Measurements from ENCODE around the gene CCDC201.

Gene CCDC201

GRCh38 chr7:45889367-45890067, 16.6 kb upstream of the CCDC201 start (continued):
- TF ChIP-seq PATZ1 (CRISPR knock-in tag; IDR thresholded peaks at IDR 0.05; ENCODE audit: borderline replicate concordance) (no peak), CSRNP3 (CRISPR knock-in tag; IDR thresholded peaks at IDR 0.05) (no peak), ZNF565 (CRISPR knock-in tag; conservative IDR thresholded peaks at IDR 0.05; ENCODE audit: low read depth) (no peak), ZNF70 (CRISPR knock-in tag; IDR thresholded peaks at IDR 0.05) (no peak), TCF4 (CRISPR knock-in tag; IDR thresholded peaks at IDR 0.05; ENCODE audit: borderline replicate concordance) (no peak), ZC3H10 (CRISPR knock-in tag; IDR thresholded peaks at IDR 0.05) (no peak)

- ATAC-seq = peak; percentile 6; the same call in 2 of the 3 replicates
- TF ChIP-seq SNAI2 (CRISPR knock-in tag; IDR thresholded peaks at IDR 0.05) = no peak
- TF ChIP-seq CSRNP3 (CRISPR knock-in tag; IDR thresholded peaks at IDR 0.05) = no peak
- no peak for TF ChIP-seq TSHZ2 (CRISPR knock-in tag; IDR thresholded peaks at IDR 0.05)
- no peak for TF ChIP-seq ZFP3 (CRISPR knock-in tag; IDR thresholded peaks at IDR 0.05)
- no peak for TF ChIP-seq ESRRG (CRISPR knock-in tag; IDR thresholded peaks at IDR 0.05)
- TF ChIP-seq POU6F1 (CRISPR knock-in tag; IDR thresholded peaks at IDR 0.05; ENCODE audit: borderline replicate concordance, low read depth) = no peak
- no peak for TF ChIP-seq ZNF8 (CRISPR knock-in tag; IDR thresholded peaks at IDR 0.05)
- no peak for TF ChIP-seq BACH2 (CRISPR knock-in tag; IDR thresholded peaks at IDR 0.05; ENCODE audit: borderline replicate concordance)
- no peak for TF ChIP-seq ZNF70 (CRISPR knock-in tag; IDR thresholded peaks at IDR 0.05)
- TF ChIP-seq ZFP30 (CRISPR knock-in tag; IDR thresholded peaks at IDR 0.05) = no peak
- no peak for TF ChIP-seq ARNTL (CRISPR knock-in tag; IDR thresholded peaks at IDR 0.05; ENCODE audit: borderline replicate concordance, low read depth)
- TF ChIP-seq OSR1 (CRISPR knock-in tag; IDR thresholded peaks at IDR 0.05) = no peak
- TF ChIP-seq ZNF565 (CRISPR knock-in tag; conservative IDR thresholded peaks at IDR 0.05; ENCODE audit: low read depth) = no peak
- TF ChIP-seq CSDC2 (CRISPR knock-in tag; IDR thresholded peaks at IDR 0.05) = no peak
- TF ChIP-seq TOX (CRISPR knock-in tag; IDR thresholded peaks at IDR 0.05; ENCODE audit: borderline replicate concordance) = no peak
- no peak for TF ChIP-seq PATZ1 (CRISPR knock-in tag; IDR thresholded peaks at IDR 0.05; ENCODE audit: borderline replicate concordance)
- no peak for TF ChIP-seq TCF4 (CRISPR knock-in tag; IDR thresholded peaks at IDR 0.05; ENCODE audit: borderline replicate concordance)
- TF ChIP-seq CREB5 (CRISPR knock-in tag; IDR thresholded peaks at IDR 0.05; ENCODE audit: low read depth) = no peak
- TF ChIP-seq ZC3H10 (CRISPR knock-in tag; IDR thresholded peaks at IDR 0.05) = no peak
- no peak for TF ChIP-seq GLIS3 (CRISPR knock-in tag; IDR thresholded peaks at IDR 0.05)
Measured at GRCh38 chr7:45888993-45889366, 16.1 kb upstream of the CCDC201 start.
